ENCODE results near the gene NEK8. TPM values are rescaled to one million over a fixed set of nuclear protein-coding genes. Genes with fewer than 3 reads are reported as not detected.

NEK8 gene
- polyA plus RNA-seq, 1 donor from 2014 or later = 1.5 TPM

GRCh38 chr17:28744104-28744971, 15.8 kb downstream of the NEK8 start:
- H4K20me1 ChIP-seq (ENCODE audit: insufficient read depth) = peaks cover 18% of the 10 kb centered on the region
- H2AFZ ChIP-seq (ENCODE audit: low read depth, low read length) = no peak overlapping the region
- H3K9me2 ChIP-seq (ENCODE audit: insufficient read depth, low read length) = no peaks in the 10 kb centered on the region
- TF ChIP-seq RAD21 (conservative IDR thresholded peaks at IDR 0.05) (no peak), SMC3 (conservative IDR thresholded peaks at IDR 0.05; ENCODE audit: poor library complexity) (peak; percentile 3), REST (IDR thresholded peaks at IDR 0.05; ENCODE audit: borderline replicate concordance) (peak; percentile 25), POLR2AphosphoS5 (IDR thresholded peaks at IDR 0.05) (peak; percentile 19), EP300 (conservative IDR thresholded peaks at IDR 0.05; ENCODE audit: poor library complexity, severe bottlenecking) (no peak), TAF1 (IDR thresholded peaks at IDR 0.05; ENCODE audit: low read depth) (peak; percentile 15), CTCF (IDR thresholded peaks at IDR 0.05; ENCODE audit: poor library complexity, severe bottlenecking) (peak; percentile 5), MXI1 (conservative IDR thresholded peaks at IDR 0.05; ENCODE audit: poor library complexity, severe bottlenecking) (no peak)
- H3K9ac ChIP-seq (ENCODE audit: low read length) = peak overlapping the region; percentile 99
- peaks cover 16% of the 10 kb centered on the region for H3K36me3 ChIP-seq (ENCODE audit: insufficient read depth, low read length)
- H3K9me3 ChIP-seq (ENCODE audit: low read length) = no peaks in the 10 kb centered on the region
- peak overlapping the region; percentile 84 for H3K4me3 ChIP-seq (ENCODE audit: low read length)
- peak overlapping the region; percentile 97 for H3K27ac ChIP-seq (ENCODE audit: low read length)
- peak overlapping the region; percentile 92 for H3K4me2 ChIP-seq (ENCODE audit: low read length)
- H3K27me3 ChIP-seq (ENCODE audit: insufficient read depth, low read depth, low read length) = no peaks in the 10 kb centered on the region
- peaks cover 4% of the 10 kb centered on the region for H3F3A ChIP-seq (ENCODE audit: insufficient read depth, low read length, poor library complexity, severe bottlenecking)
- H3K79me2 ChIP-seq (replicated peaks; ENCODE audit: insufficient read depth, low read length) = peaks cover 32% of the 10 kb centered on the region

GRCh38 chr17:28744972-28745785, 16.6 kb downstream of the NEK8 start:
- peak overlapping the region; percentile 99 for H3K9ac ChIP-seq (ENCODE audit: low read length)
- H3K79me2 ChIP-seq (replicated peaks; ENCODE audit: insufficient read depth, low read length) = peaks cover 33% of the 10 kb centered on the region
- no peaks in the 10 kb centered on the region for H3K27me3 ChIP-seq (ENCODE audit: insufficient read depth, low read depth, low read length)
- H3K27ac ChIP-seq (ENCODE audit: low read length) = peak overlapping the region; percentile 97
- H2AFZ ChIP-seq (ENCODE audit: low read depth, low read length) = no peak overlapping the region
- H3K36me3 ChIP-seq (ENCODE audit: insufficient read depth, low read length) = peaks cover 17% of the 10 kb centered on the region
- no peaks in the 10 kb centered on the region for H3K9me3 ChIP-seq (ENCODE audit: low read length)
- peak overlapping the region; percentile 92 for H3K4me2 ChIP-seq (ENCODE audit: low read length)
- peaks cover 4% of the 10 kb centered on the region for H3F3A ChIP-seq (ENCODE audit: insufficient read depth, low read length, poor library complexity, severe bottlenecking)
- peaks cover 19% of the 10 kb centered on the region for H4K20me1 ChIP-seq (ENCODE audit: insufficient read depth)
- no peak for TF ChIP-seq MXI1 (conservative IDR thresholded peaks at IDR 0.05; ENCODE audit: poor library complexity, severe bottlenecking)
- peak overlapping the region; percentile 84 for H3K4me3 ChIP-seq (ENCODE audit: low read length)
- no peaks in the 10 kb centered on the region for H3K9me2 ChIP-seq (ENCODE audit: insufficient read depth, low read length)
